Measurements from ENCODE around the gene CYP26B1. TPM values are rescaled to one million over a fixed set of nuclear protein-coding genes. Genes with fewer than 3 reads are reported as not detected.

CYP26B1 gene
- total and polyA plus RNA-seq, 9 of the 15 experiments (the other 6 are each of a cell fraction or from before 2014, with no cell fraction given) = 0.01 to 0.13 (median 0.04) TPM; not detected in 6

- DNase-seq (ENCODE audit: extremely low read depth in 1 of 4, low spot score in 3 of 4) (no peak), ATAC-seq (no peak), FAIRE-seq (no peak)
- H3K36me3 ChIP-seq (ENCODE audit: control insufficient read depth, insufficient read depth, low read length) = no peaks in the 10 kb centered on the region
- TF ChIP-seq PTBP1 (IDR thresholded peaks at IDR 0.05; ENCODE audit: low read depth, low read length) = no peak
- no peak for TF ChIP-seq SIN3B (IDR thresholded peaks at IDR 0.05; ENCODE audit: low read depth)
- TF ChIP-seq SREBF2 (CRISPR knock-in tag; IDR thresholded peaks at IDR 0.05) = no peak
- no peak for TF ChIP-seq ZBTB1 (CRISPR knock-in tag; IDR thresholded peaks at IDR 0.05; ENCODE audit: borderline replicate concordance, low read depth)
- TF ChIP-seq SETDB1 (IDR thresholded peaks at IDR 0.05; ENCODE audit: low read length) = no peak
- TF ChIP-seq RBM25 (IDR thresholded peaks at IDR 0.05; ENCODE audit: low read depth, low read length, severe bottlenecking) = no peak
- no peak for TF ChIP-seq SRF (CRISPR knock-in tag; IDR thresholded peaks at IDR 0.05)
- TF ChIP-seq HNRNPLL (IDR thresholded peaks at IDR 0.05; ENCODE audit: low read depth, low read length, poor library complexity, severe bottlenecking) = no peak
- TF ChIP-seq POLR3G (IDR thresholded peaks at IDR 0.05; ENCODE audit: extremely low read depth, insufficient read length, insufficient replicate concordance) = no peak
- no peak for TF ChIP-seq ZEB2 (IDR thresholded peaks at IDR 0.05)
- no peak for TF ChIP-seq ZSCAN32 (CRISPR knock-in tag; IDR thresholded peaks at IDR 0.05)
- TF ChIP-seq RAD21 (CRISPR knock-in tag; conservative IDR thresholded peaks at IDR 0.05 in 1 of 2, IDR thresholded peaks at IDR 0.05 in 1 of 2) = no peak
- no peak for TF ChIP-seq DMBX1 (CRISPR knock-in tag; IDR thresholded peaks at IDR 0.05; ENCODE audit: borderline replicate concordance)
- TF ChIP-seq ATF2 (CRISPR knock-in tag; IDR thresholded peaks at IDR 0.05) = no peak
- H3K4me3 ChIP-seq = no peak overlapping the region
- peaks cover 0 to 3% of the 10 kb centered on the region in 2 experiments; a peak in 1 of 5 replicates for H3K4me1 ChIP-seq (replicated peaks in 1 of 2; ENCODE audit: control insufficient read depth in 2 of 2, insufficient read depth in 2 of 2, low read length in 2 of 2)
- in situ Hi-C loops (cut with MboI) (no loop called here), intact Hi-C loops (cut with micrococcal nuclease) (no loop called here)
- peaks cover 3 to 40% of the 10 kb centered on the region in 2 experiments; a peak in 3 of 5 replicates for H3K27me3 ChIP-seq (ENCODE audit: control insufficient read depth in 2 of 2, insufficient read depth in 2 of 2, low read length in 2 of 2)
- no peaks in the 10 kb centered on the region for H3K79me2 ChIP-seq (ENCODE audit: control insufficient read depth, insufficient read depth, low read length)
- no peak overlapping the region for H3K27ac ChIP-seq (ENCODE audit: extremely low read depth, low read depth, low read length)
- no peaks in the 10 kb centered on the region for H3K9me3 ChIP-seq (replicated peaks; ENCODE audit: control insufficient read depth, insufficient read depth, low read depth, low read length)
- H3K9ac ChIP-seq (ENCODE audit: insufficient read depth in 1 of 2, low read depth in 2 of 2, low read length in 2 of 2) = no peak overlapping the region
- peaks cover 4% of the 10 kb centered on the region for H3K9me1 ChIP-seq (ENCODE audit: control insufficient read depth, insufficient read depth, low read length)
- H3K4me2 ChIP-seq (ENCODE audit: insufficient read depth, low read length) = no peak overlapping the region
- no peak overlapping the region for H2AFZ ChIP-seq (ENCODE audit: low read depth, low read length)
- ChIA-PET CTCF (ENCODE audit: low intra/inter-chr PET ratio) (no interaction called here), POLR2A (no interaction called here)
- 0% methylated on average over 7 of the region's 8 CpGs for WGBS (ENCODE audit: insufficient coverage, low coverage, missing lambda C conversion rate)
- BruUV-seq (replicated peaks) = no TSS peak
- no peaks in the 10 kb centered on the region for H4K20me1 ChIP-seq (replicated peaks; ENCODE audit: control insufficient read depth, insufficient read depth, low read length)
Measured at GRCh38 chr2:72081451-72081850, 66.2 kb downstream of the CYP26B1 start.
